HG03196 (cell line): Measurements from ENCODE around the gene NMNAT3.

Experiments used
- ATAC-seq: cut with Tn5 transposase; IDR thresholded peaks from one replicate; pipeline ENCODE4 v1.9.1; 2021; ENCODE audit not compliant: unreplicated experiment

NMNAT3 gene

DNA sequence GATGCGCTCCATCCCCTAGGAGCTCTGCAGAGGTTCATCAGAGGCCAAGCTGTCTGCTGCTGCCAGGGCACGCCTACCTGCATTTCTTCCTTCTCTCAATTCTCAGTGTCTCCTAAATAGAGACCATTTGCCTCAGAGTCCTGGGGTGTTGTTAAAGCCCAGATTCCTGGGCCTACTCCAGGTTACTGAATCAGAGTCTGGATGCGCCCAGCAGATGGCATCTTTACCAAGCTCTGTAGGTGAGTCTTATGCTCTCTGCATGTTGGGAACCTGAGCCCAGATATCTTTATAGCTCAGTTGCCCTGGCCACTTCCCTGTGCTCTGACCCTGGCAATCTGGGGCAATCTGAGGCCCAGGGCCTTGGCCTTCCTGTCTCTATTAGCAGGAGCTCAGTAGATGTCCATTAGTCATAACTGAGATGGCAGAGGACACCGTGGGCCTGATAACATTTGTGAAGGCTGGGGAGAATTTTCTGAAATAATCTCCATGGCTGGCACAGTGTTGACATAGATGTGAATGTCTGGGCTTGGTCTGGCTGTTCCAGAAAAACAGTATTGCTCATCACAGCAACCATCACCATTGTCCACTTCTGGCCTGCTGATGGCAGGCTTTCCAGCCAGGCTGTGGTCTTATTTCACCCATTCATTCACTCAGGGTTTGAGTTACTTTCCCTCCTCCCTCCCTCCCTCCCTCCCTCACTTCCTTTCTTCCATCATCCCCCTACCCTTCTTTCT, 125.0 kb downstream of the NMNAT3 start:
- ATAC-seq: no peak

DNA sequence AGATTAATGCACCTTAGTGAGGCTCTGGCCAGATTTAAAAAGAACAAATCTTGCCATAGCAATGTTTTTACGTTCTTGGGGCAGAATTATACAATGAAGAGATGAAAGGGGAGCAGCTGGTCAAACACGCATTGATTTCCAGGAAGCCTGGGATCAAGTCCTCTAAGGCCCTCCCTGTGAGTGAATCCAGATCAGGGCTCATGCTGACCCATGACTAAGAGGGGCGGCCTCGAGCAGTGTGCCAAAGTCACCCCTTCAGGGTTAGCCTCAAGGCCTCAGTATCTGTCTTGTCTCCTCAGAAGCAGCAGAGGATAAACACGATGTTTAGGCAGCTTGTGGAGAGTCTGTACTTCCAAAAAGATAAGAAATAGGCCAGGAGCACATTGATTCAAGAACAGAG, 129.0 kb downstream of the NMNAT3 start:
- ATAC-seq: no peak

DNA sequence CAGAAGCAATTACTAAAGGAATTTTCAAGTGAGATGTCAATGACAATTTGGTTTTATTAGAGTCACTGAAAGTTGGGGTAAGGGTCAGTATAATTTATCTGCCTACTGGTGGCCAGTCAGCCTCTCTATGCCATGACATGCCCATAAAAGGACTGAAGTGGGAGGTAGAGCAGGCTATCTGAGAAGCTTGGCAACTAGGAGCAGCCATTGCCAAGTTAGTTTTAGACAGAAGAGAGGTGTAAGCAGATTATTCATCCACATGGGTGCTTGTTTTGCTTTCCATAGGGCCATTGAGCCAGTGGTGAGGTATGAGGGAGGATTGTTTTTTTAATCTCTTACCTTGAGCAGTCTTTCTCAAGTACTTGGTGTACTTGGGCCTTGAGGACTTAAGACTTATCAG, 130.1 kb downstream of the NMNAT3 start:
- no peak for ATAC-seq

DNA sequence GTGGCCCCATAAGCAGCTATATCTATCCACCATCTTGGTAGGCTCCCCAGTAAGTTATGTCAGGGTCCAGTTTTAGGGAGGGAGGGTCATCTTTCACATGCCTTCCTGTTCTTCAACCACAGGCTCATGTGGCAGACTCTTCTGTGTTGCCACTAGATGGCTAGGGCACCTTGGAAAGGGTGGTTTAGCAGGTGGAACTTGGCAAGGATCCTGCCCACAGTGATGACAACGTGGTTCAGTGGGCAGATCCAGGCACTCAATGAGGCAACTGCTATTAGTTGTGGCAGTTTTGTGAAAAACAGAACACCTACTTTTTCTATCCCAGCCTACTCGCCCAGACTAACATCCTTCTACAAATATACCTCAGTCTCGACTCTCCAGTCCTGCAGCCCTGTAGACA, 131.0 kb downstream of the NMNAT3 start:
- no peak for ATAC-seq

DNA sequence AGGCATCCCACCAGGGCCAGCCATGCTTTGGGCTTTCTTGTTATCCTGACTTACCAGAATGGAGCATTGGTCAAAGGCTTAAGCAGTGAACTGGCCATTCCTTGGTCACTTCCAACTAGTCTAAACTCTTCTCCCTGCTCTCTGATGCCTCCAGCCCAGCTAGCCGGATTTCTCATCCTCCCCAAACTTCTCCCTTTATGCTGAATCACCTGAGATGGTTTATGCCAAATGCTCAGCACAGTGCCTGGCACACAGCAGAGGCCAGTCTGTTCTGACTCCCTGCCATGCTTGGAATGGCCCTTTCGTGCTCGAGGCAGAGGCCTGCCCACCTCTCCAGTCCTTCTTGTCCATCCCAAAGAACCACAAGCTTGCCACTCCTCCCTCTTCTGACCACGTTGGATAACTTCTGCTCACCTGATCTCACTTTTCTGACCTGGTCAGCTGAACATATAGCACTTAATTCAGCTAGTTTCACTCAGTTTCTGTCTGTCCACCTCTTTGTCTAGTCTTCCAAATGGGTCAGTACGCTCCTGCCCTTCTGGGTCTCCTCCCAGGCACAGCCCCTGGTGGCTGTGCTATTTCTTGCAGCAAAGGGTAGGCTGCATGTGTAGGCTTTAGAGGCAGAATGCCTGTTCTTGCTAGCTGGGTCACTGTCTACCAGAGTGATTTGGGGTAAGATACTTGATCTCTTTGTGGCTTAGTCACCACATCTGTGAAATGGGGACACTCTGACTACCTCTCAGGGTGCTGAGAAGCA, 136.1 kb downstream of the NMNAT3 start:
- ATAC-seq: no peak

DNA sequence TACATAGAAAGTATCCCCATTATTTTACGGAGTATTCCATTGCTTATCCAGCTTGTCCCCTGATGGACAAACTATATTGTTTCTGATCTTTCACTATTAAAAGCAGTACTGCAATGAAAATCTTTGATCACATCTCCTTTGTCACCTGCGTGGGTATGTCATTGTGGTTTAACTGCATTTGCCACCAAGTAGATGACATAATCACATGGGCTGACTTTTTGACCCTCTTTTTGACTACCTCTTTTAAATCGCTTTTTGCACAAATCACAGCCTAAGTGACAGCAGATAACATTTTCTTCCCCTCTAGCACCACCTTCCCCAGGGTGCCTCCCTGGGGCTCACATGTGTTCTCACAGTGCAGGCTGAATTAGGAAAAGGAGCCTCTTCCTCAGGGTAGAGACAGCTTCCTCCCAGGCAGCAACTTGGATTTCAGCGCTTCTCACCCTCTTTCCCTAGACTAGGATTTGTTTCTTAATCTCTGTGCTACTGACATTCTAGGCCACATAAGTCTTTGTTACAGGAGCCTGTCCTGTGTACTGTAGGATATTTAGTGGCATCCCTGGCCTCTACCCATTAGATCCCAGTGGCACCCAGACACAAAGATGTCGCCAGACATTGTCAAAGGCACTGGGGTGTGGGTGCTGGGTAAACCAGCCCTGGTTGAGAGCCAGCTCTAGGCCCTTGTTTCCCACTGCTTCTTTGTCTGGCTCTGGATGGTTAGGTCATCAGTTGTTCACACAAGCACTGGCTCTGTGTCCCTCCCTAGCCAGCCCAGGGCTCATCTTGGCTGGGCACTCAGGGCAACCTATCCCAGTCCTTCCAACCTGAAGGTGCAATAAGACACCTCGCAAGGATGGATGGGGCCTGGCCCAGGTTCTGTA, 136.9 kb downstream of the NMNAT3 start:
- ATAC-seq: no peak

DNA sequence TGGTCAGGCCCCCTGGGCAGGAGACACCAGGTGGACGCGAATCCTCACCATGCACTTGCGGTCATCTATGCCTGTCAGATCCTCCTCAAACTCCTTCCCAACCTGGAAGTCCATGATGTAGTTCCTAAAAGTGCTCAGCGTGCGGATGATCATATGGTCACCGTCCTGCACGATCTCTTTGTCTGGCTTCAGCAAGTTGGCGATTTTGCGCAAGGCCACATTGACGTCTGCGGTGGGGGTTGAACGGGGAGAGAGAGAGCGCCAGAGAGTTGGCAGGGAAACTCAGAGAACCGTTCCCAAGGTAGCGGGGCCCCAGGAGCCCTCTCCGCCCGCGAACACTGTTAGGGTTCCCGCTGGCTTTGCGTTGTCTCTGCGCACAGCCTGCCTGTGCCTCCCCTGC, 139.0 kb downstream of the NMNAT3 start:
- no peak for ATAC-seq

DNA sequence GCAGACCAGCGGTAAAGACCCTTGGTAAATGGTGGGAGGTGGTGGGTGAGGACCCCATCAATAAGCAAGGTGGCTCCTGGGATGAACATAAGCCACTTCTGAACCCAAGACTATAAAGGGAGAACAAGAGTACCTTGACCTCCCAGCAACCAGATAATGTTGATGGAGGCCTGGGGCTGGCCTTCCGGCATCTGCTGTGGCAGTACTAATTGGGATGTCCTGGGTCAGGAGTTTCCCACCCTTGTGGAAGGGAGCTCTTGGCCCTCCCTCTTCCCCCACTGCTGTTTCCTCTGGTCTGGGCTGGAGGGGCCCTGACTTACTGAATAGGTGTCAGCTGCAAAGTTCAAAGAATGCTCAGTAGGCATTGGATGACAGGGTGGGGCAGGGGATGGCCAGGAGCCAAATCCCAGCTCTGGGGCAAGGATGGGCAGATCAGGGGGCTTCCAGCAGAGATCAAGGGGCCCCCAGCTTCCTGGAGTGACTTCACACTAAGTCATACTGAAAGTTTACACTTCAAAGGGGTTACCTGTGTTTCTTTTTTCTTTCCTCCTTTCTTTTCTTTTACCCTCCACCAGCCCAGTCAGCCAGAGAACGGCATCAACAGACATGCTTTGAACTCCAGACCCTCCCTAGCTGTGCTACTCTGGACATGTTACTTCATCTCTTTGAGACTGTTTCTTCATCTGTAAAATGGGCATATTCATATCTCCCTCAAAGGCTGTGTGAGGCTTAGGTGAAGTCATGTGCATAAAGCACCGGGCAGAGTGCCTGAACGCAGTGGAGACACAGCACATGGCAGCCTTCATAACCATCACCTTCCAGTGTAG, 139.8 kb downstream of the NMNAT3 start:
- ATAC-seq: no peak

DNA sequence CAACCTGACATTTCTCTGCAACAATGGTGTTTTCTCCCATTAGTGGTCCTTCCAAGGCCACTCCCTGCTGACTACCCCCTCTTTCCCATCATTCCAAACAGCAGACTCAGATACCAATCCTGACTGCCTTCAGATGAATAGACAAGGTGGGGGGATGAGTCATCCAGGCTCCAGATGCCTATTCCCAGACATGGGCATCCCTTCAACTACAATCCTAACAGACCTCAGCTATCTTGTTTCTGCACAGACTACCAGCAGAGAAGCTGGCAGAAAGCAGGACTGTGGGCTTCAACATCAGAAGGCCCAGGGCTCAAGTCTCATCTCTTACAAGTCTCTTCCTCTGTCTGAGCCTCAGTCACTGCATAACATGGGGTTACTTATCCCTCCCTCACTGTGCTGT, 140.4 kb downstream of the NMNAT3 start:
- ATAC-seq: no peak

DNA sequence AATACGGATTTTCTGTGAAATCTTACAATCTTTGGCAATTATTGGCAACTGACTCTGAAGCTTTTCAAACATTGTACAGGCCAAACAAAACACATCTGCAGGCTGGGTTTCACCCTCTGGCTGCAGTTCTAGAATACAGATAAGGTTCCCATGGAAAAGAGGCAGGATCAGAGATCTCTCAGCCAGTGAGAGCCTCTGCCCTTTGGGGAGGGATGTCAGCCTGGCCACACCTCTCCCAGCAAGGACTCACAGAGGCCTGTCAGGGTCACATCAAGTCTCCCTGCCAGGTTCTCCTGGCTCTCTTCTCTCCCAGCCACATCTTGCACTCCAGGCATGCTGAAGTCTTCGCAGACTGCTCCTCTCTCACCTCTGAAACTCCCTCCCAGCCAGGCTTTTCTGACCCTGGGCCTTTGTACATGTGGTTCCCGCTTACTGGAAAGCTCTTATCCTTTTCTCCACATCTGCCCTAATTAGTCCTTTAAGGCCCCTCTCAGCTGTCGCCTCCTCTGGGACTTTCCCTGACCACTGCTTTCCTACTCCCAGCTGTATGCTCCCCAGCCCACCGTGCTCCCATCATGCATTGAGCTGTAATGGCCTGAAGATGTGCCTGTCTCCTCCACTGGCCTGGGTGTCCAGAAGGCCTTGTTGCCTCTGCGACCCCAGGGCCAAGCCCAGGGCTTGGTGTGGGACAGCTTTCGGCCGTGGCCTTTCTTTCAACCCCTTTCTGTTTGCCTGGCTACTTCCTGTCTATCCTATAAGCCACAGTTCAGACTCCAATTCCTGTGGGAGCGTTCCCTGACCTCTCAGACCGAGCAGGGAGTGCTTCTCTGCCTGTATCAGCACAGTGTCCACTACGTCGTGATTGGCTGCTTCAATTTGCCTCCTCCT, 142.5 kb downstream of the NMNAT3 start:
- no peak for ATAC-seq

DNA sequence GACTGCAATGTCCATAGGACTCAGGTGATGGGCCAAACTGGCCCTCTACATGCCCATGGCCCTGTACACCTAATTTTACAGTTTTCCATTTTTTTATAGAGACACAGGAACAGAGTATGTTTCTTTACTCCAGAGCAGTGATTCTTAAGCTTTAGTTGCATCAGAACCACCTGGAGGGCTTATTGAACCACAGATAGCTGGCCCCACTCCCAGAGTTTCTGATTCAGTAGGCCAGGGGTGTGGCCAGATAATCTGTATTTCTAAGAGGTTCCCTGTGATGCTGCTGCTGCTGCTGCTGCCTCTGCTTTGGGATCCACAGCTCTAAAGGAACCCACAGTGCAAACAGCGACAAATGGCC, 143.3 kb downstream of the NMNAT3 start:
- ATAC-seq: no peak

DNA sequence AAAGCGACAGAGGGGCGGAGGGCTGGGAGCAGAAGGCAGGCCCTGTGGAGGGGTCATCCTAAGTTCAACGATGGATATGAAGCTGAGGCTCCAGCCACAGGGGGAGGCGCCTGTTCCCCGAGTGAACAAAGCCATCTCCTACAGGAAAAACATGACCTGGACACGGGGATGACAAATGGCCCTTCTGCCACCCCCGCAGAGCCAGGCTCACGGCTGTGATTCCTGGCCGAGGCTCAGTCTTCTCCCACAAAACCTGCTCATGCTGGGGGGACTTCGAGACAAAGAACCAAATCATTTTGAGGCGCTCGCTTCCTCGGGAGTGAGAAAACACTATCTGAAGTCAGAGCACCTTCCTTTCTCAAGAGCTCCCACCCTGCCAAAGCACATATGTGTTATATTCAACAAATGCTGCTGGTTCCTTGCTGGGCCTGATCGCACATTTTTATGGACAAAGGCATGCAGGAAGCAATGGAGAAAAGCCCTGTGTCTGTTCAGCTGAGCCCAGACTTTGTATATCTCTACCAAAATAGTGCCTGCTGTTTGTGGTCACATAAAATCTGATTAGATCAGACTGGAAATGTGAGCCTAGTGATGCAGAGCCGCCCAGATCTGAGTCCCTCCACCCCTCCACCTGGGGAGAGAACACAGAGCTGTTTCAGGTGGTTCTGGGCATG, 143.9 kb downstream of the NMNAT3 start:
- no peak for ATAC-seq

DNA sequence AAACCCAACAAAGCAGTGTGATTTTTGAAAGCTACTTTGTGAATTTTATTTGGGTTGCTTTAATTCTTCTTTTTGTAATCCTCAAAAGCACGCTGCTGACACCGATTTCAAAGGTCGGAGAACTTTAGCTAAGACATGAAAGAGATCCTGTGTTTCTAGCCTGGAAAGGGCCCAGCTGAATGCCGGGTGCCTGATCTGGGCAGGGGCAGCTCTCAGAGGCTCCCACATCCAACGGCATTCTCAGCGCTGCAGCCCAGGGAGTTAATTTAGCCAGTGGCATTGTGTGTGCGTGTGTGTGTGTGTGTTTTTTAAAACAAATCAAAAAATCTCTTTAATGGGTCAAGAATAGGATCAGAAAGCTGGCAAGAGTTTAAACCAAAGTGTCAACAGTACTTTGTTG, 144.8 kb downstream of the NMNAT3 start:
- ATAC-seq: no peak

DNA sequence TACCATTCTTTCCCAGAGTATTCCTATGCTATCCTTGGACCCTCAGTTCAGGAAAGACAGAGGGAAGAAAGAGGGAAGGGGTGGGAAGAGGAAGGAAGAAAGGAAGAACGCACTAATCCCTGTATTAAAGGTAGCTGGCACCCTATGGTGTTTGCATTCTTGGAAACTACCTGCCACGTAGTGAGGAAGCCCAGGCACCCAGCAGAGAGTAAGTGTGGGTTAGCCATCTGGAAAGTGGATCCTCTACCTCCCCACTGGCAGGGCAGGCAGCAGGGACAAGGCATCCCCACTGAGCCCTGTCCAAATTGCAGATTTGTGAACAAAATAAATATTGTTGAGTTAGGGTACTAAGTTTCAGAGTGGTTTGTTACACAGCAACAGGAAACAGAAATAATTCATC, 147.1 kb downstream of the NMNAT3 start:
- ATAC-seq: no peak

DNA sequence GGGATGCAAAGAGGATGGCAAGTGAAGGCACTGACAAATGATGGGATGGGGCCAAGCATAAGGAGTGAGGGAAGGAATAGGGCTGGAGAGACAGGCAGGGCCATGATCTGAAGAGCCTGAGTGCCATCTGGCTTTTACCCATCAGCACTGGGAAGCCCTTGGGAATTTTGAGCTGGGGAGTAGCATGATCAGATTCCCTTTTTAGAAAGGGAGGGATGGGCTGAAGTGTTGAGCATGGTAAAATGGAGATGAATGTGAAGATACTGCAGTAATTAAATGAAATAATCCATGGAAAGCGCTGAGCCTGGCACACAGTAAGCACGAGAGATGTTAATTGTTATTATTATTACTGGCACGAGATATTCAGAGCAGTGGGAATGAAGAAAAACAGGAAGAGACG, 148.1 kb downstream of the NMNAT3 start:
- ATAC-seq: no peak

DNA sequence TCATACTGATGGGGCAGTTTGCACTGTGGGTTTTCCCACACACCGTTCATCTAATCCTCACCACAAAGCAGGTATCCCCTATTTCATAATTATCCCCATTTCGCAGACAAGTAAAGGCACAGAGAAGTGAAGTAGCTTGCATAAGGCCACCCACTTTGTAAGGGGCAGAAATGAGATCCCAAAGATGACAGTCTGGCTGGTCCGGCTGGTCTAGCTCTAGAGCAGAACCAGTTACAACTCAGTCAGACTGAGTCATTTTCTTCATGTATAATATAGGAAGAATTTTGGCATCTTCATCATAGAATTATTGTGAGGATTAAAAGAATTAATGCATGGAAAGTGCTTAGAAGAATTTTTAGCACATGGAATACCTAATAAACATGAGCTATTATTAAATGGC, 148.8 kb downstream of the NMNAT3 start:
- no peak for ATAC-seq

DNA sequence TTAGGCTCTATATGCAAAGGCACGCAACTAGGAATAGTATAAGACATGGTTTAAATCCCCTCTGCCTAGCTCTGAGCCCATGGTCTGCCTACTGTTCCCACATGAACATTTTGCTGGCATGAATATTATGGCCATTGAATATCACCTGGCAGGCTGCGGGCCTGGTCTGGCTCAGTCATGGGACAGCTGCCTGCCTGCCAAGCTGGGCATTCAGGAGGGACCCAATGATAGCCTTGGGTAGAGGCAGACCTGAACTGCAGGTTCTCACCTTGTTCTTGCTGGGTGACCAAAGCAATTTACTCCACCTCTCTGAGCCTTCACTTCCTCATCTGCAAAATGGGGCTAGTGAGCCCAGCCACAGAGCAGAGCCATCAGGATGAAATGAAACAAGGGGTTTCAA, 149.5 kb downstream of the NMNAT3 start:
- no peak for ATAC-seq

DNA sequence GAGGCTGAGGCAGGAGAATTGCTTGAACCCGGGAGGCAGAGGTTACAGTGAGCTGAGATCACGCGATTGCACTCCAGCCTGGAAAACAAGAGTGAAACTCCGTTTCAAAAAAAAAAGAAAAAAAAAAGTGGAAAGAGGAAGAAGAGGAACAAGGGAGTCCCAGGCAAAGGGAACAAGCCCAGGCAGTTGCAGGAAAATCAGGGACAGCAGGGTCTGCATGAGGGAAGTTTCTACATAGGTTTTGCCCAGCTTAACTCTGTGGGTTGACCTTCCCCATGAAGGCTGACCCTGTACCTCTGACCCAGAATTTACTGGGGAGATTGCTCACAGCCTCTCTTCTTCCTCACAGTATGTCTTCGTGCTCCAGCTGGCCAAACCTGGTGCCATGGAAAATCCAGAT, 150.5 kb downstream of the NMNAT3 start:
- ATAC-seq: no peak

DNA sequence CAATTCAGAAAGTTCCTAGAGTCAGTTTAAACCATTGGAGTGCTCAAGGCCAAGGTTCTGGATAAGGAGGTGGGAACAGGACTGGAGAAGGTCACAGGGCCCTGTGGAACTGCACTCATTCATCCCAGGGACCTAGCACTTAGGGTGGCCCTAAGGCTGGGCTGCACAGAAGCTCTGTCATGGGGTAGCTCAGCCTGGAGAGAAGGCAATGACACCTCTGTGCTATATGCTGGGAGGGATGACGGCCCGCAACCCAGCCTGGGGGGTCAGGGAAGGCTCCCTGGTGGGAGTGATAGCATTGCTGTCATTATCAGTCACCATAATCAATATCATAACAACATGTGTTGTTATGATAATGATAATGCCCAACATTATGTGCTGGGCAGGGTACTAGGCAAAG, 151.6 kb downstream of the NMNAT3 start:
- no peak for ATAC-seq
